Measurements from ENCODE around the gene OR10R2. TPM values are rescaled to one million over a fixed set of nuclear protein-coding genes. Genes with fewer than 3 reads are reported as not detected.

The OR10R2 gene
- total RNA-seq, 4 donors from 2014 or later = not detected

- no peak overlapping the region for H3K4me3 ChIP-seq
- H3K36me3 ChIP-seq = no peaks in the 10 kb centered on the region
- no peaks in the 10 kb centered on the region for H3K4me1 ChIP-seq
- H3K9me3 ChIP-seq = no peaks in the 10 kb centered on the region
- TF ChIP-seq, protein P1, sequence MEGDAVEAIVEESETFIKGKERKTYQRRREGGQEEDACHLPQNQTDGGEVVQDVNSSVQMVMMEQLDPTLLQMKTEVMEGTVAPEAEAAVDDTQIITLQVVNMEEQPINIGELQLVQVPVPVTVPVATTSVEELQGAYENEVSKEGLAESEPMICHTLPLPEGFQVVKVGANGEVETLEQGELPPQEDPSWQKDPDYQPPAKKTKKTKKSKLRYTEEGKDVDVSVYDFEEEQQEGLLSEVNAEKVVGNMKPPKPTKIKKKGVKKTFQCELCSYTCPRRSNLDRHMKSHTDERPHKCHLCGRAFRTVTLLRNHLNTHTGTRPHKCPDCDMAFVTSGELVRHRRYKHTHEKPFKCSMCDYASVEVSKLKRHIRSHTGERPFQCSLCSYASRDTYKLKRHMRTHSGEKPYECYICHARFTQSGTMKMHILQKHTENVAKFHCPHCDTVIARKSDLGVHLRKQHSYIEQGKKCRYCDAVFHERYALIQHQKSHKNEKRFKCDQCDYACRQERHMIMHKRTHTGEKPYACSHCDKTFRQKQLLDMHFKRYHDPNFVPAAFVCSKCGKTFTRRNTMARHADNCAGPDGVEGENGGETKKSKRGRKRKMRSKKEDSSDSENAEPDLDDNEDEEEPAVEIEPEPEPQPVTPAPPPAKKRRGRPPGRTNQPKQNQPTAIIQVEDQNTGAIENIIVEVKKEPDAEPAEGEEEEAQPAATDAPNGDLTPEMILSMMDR (IDR thresholded peaks at IDR 0.05) = no peak
- no peak for TF ChIP-seq POLR2A (IDR thresholded peaks at IDR 0.05)
- no peak for DNase-seq
- H3K27me3 ChIP-seq = no peaks in the 10 kb centered on the region
- H3K27ac ChIP-seq = no peak overlapping the region
- intact Hi-C loops (cut with DNase I; ENCODE audit: low total_unique reads) = no loop called here
These were observed 26.6 kb upstream of the OR10R2 start for GRCh38 chr1:158445376-158445775.

DNA sequence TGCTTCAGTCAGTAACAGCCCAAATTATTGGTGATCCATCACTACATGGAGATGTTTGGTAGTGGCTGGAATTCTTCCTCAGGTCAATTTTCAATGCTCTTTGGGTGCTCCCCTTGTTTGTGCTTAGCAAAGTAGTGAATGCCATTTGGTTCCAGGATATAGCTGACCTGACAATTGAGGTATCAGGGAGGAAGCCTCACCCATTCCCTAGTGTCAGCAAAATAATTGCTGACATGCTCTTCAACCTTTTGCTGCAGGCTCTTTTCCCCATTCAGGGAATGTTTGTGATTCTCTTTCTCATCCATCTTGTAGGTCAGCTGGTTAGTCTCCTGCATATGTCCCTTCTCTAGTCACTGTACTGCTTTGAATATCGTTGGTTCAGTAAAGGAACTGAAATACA, 17.5 kb upstream of the OR10R2 start:
- H3K9me3 ChIP-seq = no peaks in the 10 kb centered on the region
- H3K4me1 ChIP-seq = no peaks in the 10 kb centered on the region
- H3K27ac ChIP-seq = no peak overlapping the region
- DNase-seq = no peak
- intact Hi-C loops (cut with DNase I; ENCODE audit: low total_unique reads) = no loop called here
- H3K4me3 ChIP-seq = no peak overlapping the region
- TF ChIP-seq POLR2A (IDR thresholded peaks at IDR 0.05) = no peak
- TF ChIP-seq, protein P1 (IDR thresholded peaks at IDR 0.05) = no peak
- no peaks in the 10 kb centered on the region for H3K36me3 ChIP-seq
- no peaks in the 10 kb centered on the region for H3K27me3 ChIP-seq

DNA sequence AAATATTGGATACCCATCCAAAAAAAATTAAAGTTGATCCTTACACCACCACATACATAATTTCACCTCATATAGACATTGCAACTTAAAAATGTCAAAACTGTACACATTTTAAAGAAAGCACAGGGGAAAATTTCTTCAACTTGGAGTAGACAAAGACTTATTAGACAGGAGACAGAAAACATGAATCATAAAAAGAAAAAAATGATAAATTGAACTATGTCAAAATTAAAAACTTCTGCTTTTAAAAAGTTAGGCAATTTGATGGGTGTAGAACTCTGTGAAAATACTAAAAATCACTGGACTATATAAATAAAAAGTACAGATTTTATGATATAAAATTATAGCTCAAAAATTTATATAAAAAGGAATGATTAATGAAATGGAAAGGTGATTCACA, 14.8 kb upstream of the OR10R2 start:
- intact Hi-C loops (cut with DNase I; ENCODE audit: low total_unique reads) = no loop called here
- no peak for DNase-seq
- H3K27me3 ChIP-seq = no peaks in the 10 kb centered on the region
- TF ChIP-seq, protein P1 (IDR thresholded peaks at IDR 0.05) = no peak
- no peak for TF ChIP-seq POLR2A (IDR thresholded peaks at IDR 0.05)
- H3K27ac ChIP-seq = no peak overlapping the region
- no peak overlapping the region for H3K4me3 ChIP-seq
- no peaks in the 10 kb centered on the region for H3K4me1 ChIP-seq
- H3K9me3 ChIP-seq = no peaks in the 10 kb centered on the region
- H3K36me3 ChIP-seq = no peaks in the 10 kb centered on the region

DNA sequence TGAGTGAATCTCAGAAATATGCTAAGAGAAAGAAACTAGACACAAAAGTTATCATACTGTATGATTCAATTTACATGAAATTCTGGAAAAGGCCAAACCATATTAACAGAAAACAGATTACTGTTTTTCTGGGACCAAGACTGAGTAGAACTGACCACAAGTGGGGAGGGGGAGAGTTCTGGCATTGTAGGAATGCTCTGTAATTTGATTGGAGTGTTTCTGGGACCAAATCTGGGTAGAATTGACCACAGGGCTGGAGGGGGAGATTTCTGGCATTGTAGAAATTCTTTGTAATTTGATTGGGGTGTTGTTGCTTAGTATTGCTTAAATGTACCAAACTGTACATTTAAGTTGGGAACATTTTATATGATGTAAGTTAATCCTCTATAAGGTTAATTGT, 13.8 kb upstream of the OR10R2 start:
- TF ChIP-seq, protein P1 (IDR thresholded peaks at IDR 0.05) = no peak
- no peak for TF ChIP-seq POLR2A (IDR thresholded peaks at IDR 0.05)
- H3K27me3 ChIP-seq = no peaks in the 10 kb centered on the region
- no peaks in the 10 kb centered on the region for H3K4me1 ChIP-seq
- H3K36me3 ChIP-seq = no peaks in the 10 kb centered on the region
- DNase-seq = no peak
- intact Hi-C loops (cut with DNase I; ENCODE audit: low total_unique reads) = no loop called here
- H3K9me3 ChIP-seq = no peaks in the 10 kb centered on the region
- no peak overlapping the region for H3K27ac ChIP-seq
- no peak overlapping the region for H3K4me3 ChIP-seq

- H3K4me3 ChIP-seq = no peak within 1 kb of the TSS
- intact Hi-C loops (cut with DNase I; ENCODE audit: low total_unique reads) = no loop called here
- no peaks in the 10 kb centered on the region for H3K9me3 ChIP-seq
- no peaks in the 10 kb centered on the region for H3K27me3 ChIP-seq
- no peaks in the 10 kb centered on the region for H3K4me1 ChIP-seq
- DNase-seq = no peak
- no peak for TF ChIP-seq POLR2A (IDR thresholded peaks at IDR 0.05)
- TF ChIP-seq, protein P1 (IDR thresholded peaks at IDR 0.05) = no peak
- H3K36me3 ChIP-seq = no peaks in the 10 kb centered on the region
- no peak within 1 kb of the TSS for H3K27ac ChIP-seq
These were observed 10.5 kb upstream of the OR10R2 start, which contains the start of gene OR10K1 for GRCh38 chr1:158461534-158461933. Gene OR10K1 (plus strand): TSS chr1:158461834. CDS start chr1:158465562, 3,728 bp downstream.

Data from uterus (tissue), 4 donors.